Measurements from ENCODE around the gene MRI1.

GRCh38 chr19:13794757-13795589 is 30.7 kb downstream of the MRI1 start, which contains the start of gene ZSWIM4:
- TF ChIP-seq CTCF (IDR thresholded peaks at IDR 0.05): no peak
- peak; percentile 74 to 81 for TF ChIP-seq POLR2AphosphoS5 (IDR thresholded peaks at IDR 0.05)
- TF ChIP-seq EP300 (IDR thresholded peaks at IDR 0.05): no peak
- peak; percentile 57 for TF ChIP-seq POLR2A (IDR thresholded peaks at IDR 0.05; ENCODE audit: low read depth)
